ENCODE data around the gene FAM110C. TPM values are rescaled to one million over a fixed set of nuclear protein-coding genes. Genes with fewer than 3 reads are reported as not detected.

The FAM110C gene
- total and polyA plus RNA-seq, 9 of the 15 experiments (the other 6 are each of a cell fraction or from before 2014, with no cell fraction given) = not detected

- DNase-seq (ENCODE audit: extremely low read depth in 1 of 4, low spot score in 3 of 4) = no peak
- no peak overlapping the region for H3K4me2 ChIP-seq (ENCODE audit: insufficient read depth, low read length)
- H3K79me2 ChIP-seq (ENCODE audit: control insufficient read depth, insufficient read depth, low read length) = no peaks in the 10 kb centered on the region
- H3K9me3 ChIP-seq (replicated peaks; ENCODE audit: control insufficient read depth, insufficient read depth, low read depth, low read length) = no peaks in the 10 kb centered on the region
- intact Hi-C loops (cut with micrococcal nuclease) = no loop called here
- TF ChIP-seq, protein P1, sequence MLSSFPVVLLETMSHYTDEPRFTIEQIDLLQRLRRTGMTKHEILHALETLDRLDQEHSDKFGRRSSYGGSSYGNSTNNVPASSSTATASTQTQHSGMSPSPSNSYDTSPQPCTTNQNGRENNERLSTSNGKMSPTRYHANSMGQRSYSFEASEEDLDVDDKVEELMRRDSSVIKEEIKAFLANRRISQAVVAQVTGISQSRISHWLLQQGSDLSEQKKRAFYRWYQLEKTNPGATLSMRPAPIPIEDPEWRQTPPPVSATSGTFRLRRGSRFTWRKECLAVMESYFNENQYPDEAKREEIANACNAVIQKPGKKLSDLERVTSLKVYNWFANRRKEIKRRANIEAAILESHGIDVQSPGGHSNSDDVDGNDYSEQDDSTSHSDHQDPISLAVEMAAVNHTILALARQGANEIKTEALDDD (IDR thresholded peaks at IDR 0.05) = no peak
- no peak for TF ChIP-seq ZNF354B (CRISPR knock-in tag; IDR thresholded peaks at IDR 0.05)
- TF ChIP-seq RB1 (IDR thresholded peaks at IDR 0.05; ENCODE audit: low read depth) = no peak
- TF ChIP-seq GABPB2 (CRISPR knock-in tag; conservative IDR thresholded peaks at IDR 0.05) = no peak
- TF ChIP-seq DPF2 (IDR thresholded peaks at IDR 0.05) = no peak
- TF ChIP-seq PRDM10 (IDR thresholded peaks at IDR 0.05; ENCODE audit: partially characterized antibody) = no peak
- no peak for TF ChIP-seq ARID3A (IDR thresholded peaks at IDR 0.05; ENCODE audit: borderline replicate concordance, low read depth, low read length)
- in situ Hi-C loops (cut with MboI) = no loop called here
- H3K27ac ChIP-seq (ENCODE audit: extremely low read depth, low read depth, low read length) = no peak overlapping the region
- ATAC-seq = no peak
- H3K4me3 ChIP-seq = no peak overlapping the region
- POLR2A ChIA-PET = no interaction called here
- H3K36me3 ChIP-seq (ENCODE audit: control insufficient read depth, insufficient read depth, low read length) = no peaks in the 10 kb centered on the region
- peaks cover 0 to 11% of the 10 kb centered on the region in 2 experiments; a peak in 1 of 5 replicates for H3K4me1 ChIP-seq (replicated peaks in 1 of 2; ENCODE audit: control insufficient read depth in 2 of 2, insufficient read depth in 2 of 2, low read length in 2 of 2)
- no peaks in the 10 kb centered on the region for H4K20me1 ChIP-seq (replicated peaks; ENCODE audit: control insufficient read depth, insufficient read depth, low read length)
- CTCF ChIA-PET (ENCODE audit: low intra/inter-chr PET ratio) = no interaction called here
- 13% methylated on average over 36 of the region's 76 CpGs for WGBS (ENCODE audit: insufficient coverage, low coverage, missing lambda C conversion rate)
- no peak overlapping the region for H3K9ac ChIP-seq (ENCODE audit: insufficient read depth in 1 of 2, low read depth in 2 of 2, low read length in 2 of 2)
- BruUV-seq (replicated peaks) = no TSS peak
- no peak overlapping the region for H2AFZ ChIP-seq (ENCODE audit: low read depth, low read length)
- FAIRE-seq = no peak
- H3K9me1 ChIP-seq (ENCODE audit: control insufficient read depth, insufficient read depth, low read length) = no peaks in the 10 kb centered on the region
- H3K27me3 ChIP-seq (ENCODE audit: control insufficient read depth in 2 of 2, insufficient read depth in 2 of 2, low read length in 2 of 2) = peaks cover 0 to 11% of the 10 kb centered on the region in 2 experiments; a peak in 3 of 5 replicates
These were observed 769 bp downstream of the FAM110C start for GRCh38 chr2:45342-46130.

Data from K562 (cell line).